Measurements from ENCODE around the gene LIMS2.

LIMS2 gene

DNA sequence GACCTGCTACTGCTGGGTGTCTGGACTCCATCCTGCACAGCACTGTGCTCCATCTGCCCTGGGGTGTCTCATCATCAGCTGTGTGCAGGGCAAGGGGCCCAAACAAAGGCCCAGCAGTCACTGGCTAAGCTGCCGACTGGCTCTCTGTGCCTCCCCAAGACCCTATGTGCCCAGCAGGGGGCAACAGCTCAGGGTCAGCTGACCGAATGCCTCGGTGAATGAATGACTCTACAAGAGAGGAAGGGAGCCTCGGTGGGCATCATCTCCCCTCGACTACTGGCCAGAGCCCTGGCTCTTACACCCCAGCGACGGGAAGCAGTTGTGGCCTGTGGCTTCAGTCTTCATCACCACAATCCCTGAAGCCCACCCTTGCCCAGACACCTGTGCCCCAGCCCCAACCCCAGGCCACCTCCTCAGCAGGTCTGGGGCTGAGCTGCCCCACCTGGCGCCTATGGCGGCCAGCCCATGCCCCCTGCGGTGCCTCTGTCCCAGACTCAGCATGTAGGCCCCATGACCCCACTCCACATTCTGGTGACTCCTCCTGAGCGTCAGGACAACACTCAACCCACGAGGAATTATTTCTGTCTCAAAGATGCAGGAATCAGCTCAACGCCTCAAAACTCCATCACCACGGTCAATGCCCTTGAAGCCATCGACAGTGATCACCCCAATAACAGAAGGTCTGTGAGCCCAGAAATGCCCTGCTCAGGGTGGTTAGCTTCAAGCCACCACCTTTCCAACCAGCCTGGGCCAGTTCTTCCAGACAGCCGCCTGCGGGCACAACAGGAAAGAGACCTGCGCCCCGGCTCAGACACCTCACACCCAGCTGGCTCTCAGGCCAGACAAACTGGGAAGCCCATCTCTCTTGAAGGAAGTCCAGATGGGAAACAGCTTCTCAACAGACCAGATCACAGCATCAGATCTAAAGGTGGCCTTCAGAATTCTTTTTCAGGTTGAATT, 31.0 kb downstream of the LIMS2 start:
- DNase-seq, result no peak

GRCh38 chr2:127643439-127644065, 31.8 kb downstream of the LIMS2 start:
- no peak for DNase-seq

DNA sequence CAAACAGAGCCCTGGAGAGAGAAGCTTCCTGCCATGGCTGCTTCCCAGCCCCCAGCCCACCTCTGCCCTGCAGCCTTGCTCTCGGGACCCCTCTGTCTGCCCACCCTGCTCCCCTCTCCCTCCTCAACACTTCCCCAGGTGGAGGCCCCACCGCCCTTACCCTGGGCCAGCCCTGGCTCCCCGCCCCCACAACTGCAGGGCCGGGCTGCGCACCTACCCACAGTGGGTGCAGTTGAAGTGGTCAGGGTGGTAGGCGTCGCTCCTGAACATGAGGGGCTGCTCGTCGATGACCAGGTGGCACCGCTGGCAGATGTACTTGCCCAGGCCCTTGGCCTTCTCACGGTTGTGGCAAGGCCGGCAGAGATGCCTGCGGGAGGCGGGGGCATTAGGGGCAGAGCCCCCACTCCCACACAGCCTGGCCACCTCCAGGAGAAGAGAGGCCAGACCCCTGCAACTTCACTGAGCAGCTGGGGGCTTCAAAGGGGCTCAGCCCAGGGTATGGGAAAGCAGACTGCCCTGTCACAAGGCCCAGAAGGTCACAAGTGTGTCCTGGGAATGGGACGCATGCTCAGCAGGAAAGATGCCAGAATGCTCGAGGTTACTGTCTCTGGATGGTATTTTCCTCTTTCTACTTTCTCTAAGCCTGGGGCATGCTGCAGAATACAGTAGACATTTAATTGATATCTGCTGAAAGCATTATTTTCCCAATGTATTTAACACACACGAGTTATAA, 32.5 kb downstream of the LIMS2 start:
- DNase-seq, result no peak

- no peak for DNase-seq
These were observed 33.4 kb downstream of the LIMS2 start for GRCh38 chr2:127641846-127642507.

GRCh38 chr2:127641133-127641532, 34.2 kb downstream of the LIMS2 start:
- no peak for DNase-seq

- DNase-seq, result no peak
These were observed 35.0 kb downstream of the LIMS2 start for GRCh38 chr2:127640082-127641072.

DNA sequence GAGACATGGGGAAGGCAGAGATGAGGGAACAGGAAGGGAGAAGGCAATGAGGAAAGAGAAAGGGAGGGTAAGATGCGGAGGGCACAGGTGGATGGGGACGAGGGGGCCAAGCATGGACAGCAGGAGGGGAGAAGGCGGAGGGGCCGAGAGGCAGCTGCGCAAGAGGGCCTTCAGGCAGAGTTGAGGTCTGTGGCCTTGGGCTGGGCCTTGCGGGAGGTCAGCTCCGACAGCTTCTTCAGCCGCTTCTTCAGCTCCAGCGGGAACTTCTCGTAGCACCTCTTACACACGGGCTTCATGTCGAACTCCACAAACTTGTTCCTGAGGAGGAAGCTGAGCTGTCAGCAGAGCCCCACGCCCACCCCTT, 36.2 kb downstream of the LIMS2 start:
- DNase-seq, result no peak

DNA sequence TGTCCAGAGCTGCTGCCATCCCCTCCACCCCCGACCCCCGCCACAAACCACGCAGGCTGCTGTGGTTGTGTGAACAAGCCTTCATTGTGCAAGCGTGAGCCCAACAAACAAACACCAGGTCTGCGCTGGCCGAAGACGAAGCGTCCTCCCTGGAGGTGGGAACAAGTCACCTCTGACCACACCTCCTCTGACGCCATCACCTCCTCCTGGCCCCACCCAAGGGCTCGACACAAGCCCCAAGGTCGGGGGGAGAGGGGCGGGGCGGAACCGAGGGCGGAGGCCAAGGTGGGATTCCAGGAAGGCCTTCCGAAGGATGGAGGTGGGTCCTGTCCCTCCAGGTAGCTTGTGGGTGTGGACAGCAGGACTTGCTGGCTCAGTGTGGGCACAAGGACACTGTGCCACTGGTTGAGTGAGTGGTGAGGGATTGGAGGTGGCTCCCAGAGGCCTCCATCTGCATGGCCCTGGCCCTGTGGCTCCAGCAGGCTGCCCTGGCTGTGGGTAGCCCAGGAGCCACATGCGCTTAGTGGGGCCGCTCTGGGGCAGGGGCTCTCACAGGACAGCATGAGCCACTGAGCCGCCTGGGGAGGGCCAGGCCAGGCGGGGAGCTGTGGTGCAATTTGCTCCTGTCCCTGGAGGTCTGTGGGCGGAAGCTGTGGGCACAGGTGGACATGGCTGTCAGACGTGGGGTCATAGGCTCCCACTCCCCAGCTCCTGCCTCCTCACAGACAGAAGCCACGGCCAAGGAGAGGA, 36.8 kb downstream of the LIMS2 start:
- no peak for DNase-seq

- DNase-seq, result no peak
These were observed 37.5 kb downstream of the LIMS2 start for GRCh38 chr2:127637725-127638252.

DNA sequence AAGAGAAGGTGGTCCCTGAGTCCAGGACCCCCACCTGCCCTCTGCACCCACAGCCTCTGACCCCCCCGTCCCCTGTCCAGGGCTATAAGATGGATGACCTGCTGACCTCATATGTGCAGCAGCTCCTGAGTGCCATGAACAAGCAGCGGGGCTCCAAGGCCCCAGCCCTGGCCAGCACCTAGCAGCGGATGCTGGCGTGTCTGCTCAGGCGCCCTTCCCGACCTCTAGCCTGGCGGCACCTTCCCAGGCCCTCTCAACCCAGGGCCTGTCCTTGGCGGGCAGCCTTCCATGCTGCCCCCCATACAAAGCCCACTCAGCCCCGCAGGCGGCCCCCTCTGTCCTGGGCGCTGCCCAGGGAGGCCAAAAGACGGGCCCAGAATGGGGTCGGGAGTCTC, 38.1 kb downstream of the LIMS2 start:
- no peak for DNase-seq

GRCh38 chr2:127636248-127637235, 38.8 kb downstream of the LIMS2 start:
- DNase-seq, result no peak

- no peak for DNase-seq
These were observed 39.7 kb downstream of the LIMS2 start for GRCh38 chr2:127635380-127636237.

DNA sequence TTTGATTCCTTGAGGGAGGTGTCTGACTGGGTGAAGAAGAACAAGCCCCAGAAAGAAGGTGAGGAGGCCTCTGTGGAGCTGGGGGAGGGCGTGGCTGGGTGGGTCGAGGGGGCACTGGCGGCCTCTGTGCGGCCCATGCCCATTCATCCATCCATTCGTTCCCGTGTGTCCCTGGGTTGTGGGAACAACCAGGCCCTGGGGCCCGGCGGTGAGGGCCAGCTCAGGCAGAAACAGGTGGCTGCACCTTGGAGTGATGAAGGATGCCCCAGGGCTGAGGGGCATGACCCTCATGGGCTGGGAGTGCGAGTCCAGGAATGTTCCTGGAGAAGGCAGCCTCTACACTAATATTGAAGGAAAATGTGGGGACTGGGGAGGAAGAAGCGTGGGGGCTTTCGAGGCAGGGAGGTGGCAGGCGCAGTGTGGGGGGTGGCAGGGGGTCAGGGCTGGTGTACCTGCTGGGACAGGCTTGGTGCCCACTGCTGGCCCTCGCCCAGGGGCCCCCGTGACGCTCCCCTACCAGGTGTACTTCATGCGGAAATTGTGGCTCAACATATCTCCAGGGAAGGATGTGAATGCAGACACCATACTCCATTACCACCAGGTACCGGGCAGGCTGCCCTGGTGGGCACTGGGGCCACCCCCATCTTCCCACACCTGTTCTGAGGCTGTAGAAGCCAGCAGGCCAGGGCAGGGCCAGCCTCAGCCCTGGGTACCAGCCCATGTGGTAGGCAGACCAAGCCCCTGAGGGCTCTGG, 40.5 kb downstream of the LIMS2 start:
- DNase-seq, result no peak

DNA sequence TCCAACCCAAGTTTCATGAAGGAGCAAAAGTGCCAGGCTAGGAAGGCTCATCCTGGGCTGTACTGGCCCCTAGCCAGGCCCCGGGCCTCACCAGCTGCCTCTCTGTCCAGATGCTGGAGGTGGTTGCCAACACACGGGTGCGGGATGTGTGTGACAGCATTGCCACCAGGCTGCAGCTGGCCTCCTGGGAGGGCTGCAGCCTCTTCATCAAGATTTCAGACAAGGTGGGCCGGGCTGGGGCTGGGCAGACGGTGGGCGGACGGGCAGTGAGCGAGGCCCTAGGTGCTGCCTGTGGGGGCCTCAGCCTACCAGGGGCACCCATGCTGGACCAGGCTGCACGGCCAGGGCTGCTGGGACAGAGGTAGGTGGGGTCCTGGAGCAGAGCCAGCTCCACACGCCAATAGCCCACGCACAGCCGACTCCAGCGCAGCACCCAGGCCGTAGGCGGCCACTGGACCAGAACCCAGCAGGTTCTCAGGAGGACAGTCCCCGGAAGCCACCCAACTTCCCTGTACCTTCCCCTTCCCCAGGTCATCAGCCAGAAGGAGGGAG, 41.2 kb downstream of the LIMS2 start:
- DNase-seq, result no peak

DNA sequence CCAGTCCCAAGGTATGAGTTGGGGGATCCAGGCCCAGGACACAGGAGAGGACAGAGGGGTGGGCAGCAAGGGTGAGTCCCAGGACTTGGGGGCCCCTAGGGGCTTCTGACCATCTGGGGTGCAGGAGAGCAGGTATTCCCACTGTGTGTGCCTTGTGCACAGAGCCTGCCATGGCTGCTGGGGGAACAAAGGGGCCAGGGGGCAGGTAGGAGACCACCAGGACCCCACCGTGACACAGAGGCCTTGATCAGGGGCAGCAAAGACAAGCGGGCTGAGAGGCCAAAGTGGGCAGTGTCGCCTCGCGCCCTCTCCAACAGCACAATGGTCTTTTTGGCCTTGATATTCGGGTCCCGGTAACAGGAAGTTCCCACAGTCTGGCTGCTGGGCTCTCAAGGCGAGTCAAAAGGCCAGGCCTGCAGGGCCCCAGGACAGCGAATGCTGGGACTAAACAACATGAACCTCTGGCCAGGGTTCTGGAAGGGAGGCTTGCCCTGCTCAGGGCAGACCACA, 41.7 kb downstream of the LIMS2 start:
- DNase-seq, result no peak

- no peak for DNase-seq
These were observed 42.5 kb downstream of the LIMS2 start for GRCh38 chr2:127632592-127633489.

Measured in NCI-H187 (cell line).